ENCODE data around the gene RASSF4.
"Not testable (repeated sequence)": the region's sequence is repeated elsewhere in the genome, so short reads cannot be mapped to it uniquely, and the experiment has no call there.

Gene RASSF4

GRCh38 chr10:45006276-45007030 is 46.9 kb downstream of the RASSF4 start:
- DNase-seq (ENCODE audit: low spot score), result no peak

DNA sequence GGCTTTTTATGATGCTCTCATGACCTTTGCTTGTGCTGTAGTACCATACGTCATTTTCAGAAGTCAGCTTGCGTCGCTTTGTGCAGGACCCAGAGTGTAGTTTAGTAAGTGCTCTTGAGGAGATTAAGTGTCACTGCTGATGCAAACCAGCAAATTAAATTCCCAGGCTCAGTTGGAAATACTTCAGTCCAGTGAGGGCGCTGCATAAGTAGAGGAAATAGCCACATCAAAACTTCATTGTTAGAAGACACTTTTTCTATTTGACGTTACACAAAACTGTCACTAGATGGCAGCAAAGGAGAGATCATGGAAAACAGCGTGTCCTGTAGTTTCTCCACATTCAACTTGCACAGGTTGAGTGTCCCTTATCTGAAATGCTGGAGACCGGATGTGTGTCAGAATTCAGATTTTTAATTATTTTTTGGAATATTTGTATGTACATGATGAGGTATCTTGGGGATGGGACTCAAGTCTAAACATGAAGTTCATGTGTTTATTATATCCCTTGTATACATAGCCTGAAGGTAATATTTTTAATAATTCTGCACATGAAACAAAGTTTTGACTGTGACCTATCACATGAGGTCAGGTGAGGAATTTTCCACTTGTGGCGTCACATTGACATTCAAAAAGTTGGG is 49.0 kb downstream of the RASSF4 start:
- peak; percentile 93 for DNase-seq (ENCODE audit: low spot score)

DNA sequence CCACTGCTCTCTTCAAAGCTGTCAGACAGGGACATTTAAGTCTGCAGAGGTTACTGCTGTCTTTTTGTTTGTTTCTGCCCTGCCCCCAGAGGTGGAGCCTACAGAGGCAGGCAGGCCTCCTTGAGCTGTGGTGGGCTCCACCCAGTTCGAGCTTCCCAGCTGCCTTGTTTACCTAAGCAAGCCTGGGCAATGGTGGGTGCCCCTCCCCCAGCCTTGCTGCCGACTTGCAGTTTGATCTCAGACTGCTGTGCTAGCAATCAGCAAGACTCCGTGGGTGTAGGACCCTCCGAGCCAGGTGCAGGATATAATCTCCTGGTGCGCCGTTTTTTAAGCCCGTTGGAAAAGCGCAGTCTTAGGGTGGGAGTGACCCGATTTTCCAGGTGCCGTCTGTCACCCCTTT is 55.0 kb downstream of the RASSF4 start:
- not testable (repeated sequence) for DNase-seq (ENCODE audit: low spot score)

GRCh38 chr10:45015590-45015989 is 56.0 kb downstream of the RASSF4 start:
- DNase-seq (ENCODE audit: low spot score), result no peak

- DNase-seq (ENCODE audit: low spot score), result no peak
Observed at GRCh38 chr10:45023426-45023825, 63.8 kb downstream of the RASSF4 start.

GRCh38 chr10:45034301-45034700 is 74.7 kb downstream of the RASSF4 start:
- no peak for DNase-seq (ENCODE audit: low spot score)

- no peak for DNase-seq (ENCODE audit: low spot score)
Observed at GRCh38 chr10:45035673-45036072, 76.1 kb downstream of the RASSF4 start.

GRCh38 chr10:45040921-45041542 is 81.4 kb downstream of the RASSF4 start:
- no peak for DNase-seq (ENCODE audit: low spot score)

DNA sequence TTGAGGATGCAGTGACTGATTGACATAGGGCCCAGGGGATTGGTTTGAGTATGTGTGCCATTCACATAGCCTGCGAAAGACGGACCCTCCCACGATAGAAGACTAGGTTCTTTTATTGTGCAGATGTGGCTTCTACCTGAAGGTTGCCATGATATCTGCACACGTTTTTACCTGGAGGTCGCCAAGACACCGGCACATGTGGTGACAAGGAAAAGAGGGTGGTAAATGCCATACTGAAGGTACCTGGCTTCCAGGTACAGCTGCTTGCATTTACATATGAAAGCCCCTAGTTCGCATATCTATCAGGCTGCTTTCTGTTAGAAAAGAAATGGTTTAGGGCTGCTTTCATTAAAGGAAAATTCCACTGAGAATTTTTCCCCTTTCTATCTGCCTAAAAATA is 84.7 kb downstream of the RASSF4 start:
- DNase-seq (ENCODE audit: low spot score), result no peak
